HepG2 (cell line): Measurements from ENCODE around the gene DDO. TPM values are rescaled to one million over a fixed set of nuclear protein-coding genes. Genes with fewer than 3 reads are reported as not detected.

ENCODE experiments used
- ATAC-seq: fragments of 200-7000 bp; cut with Tn5 transposase; 3 replicates; pipeline ENCODE4 v1.9.1; 2020; ENCODE audit warnings: mild to moderate bottlenecking, moderate library complexity
- BruUV-seq: library from RNA; stranded (reverse); fragments of 400-500 nt; replicated peaks from 2 replicates; lab custom pipeline; 2021; lab: Mats Ljungman, UMichigan
- CTCF ChIA-PET: fragments of 300-600 bp; formaldehyde crosslinking; extraction: SDS; loops from one replicate; lab custom pipeline; 2021; ENCODE audit warnings: low total read pairs, inconsistent platforms, low intra/inter-chr PET ratio; lab: Yijun Ruan, JAX
- POLR2A ChIA-PET: fragments of 350-600 bp; sonication (Branson Sonifier 250); formaldehyde crosslinking; loops from one replicate; lab custom pipeline; 2020; ENCODE audit warnings: antibody characterized with exemption, inconsistent platforms; lab: Yijun Ruan, JAX
- DNase-seq: peaks from one replicate; pipeline ENCODE4 v3.0.0-alpha.2; 2015; ENCODE audit warnings: low spot score
- FAIRE-seq: peaks from 3 replicates; lab custom pipeline; 2011; peaks lifted over from hg19 to GRCh38; lab: Jason Lieb, UNC
- H2AFZ ChIP-seq: one replicate; pipeline ENCODE4 v1.6.1; 2011; ENCODE audit warnings: low read length, inconsistent platforms
- H3K27ac ChIP-seq: fragments of 300-600 bp; 3 replicates; pipeline ENCODE4 v1.8.0; 2011; ENCODE audit warnings: mixed run types, mild to moderate bottlenecking, mixed read lengths, low read length, inconsistent platforms; ENCODE audit not compliant: insufficient read depth; ENCODE audit errors: extremely low read length
- H3K27me3 ChIP-seq, 2 experiments: fragments of 200-600 bp in 1 of 2; 2 replicates in 1 of 2; 3 replicates in 1 of 2; pipeline versions ENCODE4 v1.6.0 to v1.8.0; 2011; ENCODE audit warnings: low read length in 2 of 2, mild to moderate bottlenecking in 2 of 2, moderate library complexity in 2 of 2, inconsistent platforms in 1 of 2; ENCODE audit not compliant: insufficient read depth in 2 of 2, control insufficient read depth in 1 of 2
- H3K36me3 ChIP-seq, 2 experiments: fragments of 200-600 bp in 1 of 2; replicated peaks in 1 of 2; 2 replicates in 1 of 2; 3 replicates in 1 of 2; pipeline versions ENCODE4 v1.5.1 to v1.8.0; 2011; ENCODE audit warnings: low read length in 2 of 2, inconsistent platforms in 1 of 2; ENCODE audit not compliant: insufficient read depth in 2 of 2, control insufficient read depth in 1 of 2
- H3K4me1 ChIP-seq: 2 replicates; pipeline ENCODE4 v1.5.1; 2012; ENCODE audit warnings: low read length, inconsistent platforms; ENCODE audit not compliant: insufficient read depth
- H3K4me2 ChIP-seq: 2 replicates; pipeline ENCODE4 v1.6.0; 2011; ENCODE audit warnings: low read depth, low read length, inconsistent platforms
- H3K4me3 ChIP-seq, 3 experiments: fragments of 200-600 bp in 1 of 3; sonication (generic), shearing (Covaris generic) in 1 of 3; replicated peaks in 1 of 3; 2 replicates each; pipeline ENCODE4 v1.5.1; 2011 to 2016; ENCODE audit warnings: low read length in 3 of 3, inconsistent platforms in 2 of 3, low read depth in 2 of 3, mild to moderate bottlenecking in 2 of 3, control low read depth in 1 of 3, mixed read lengths in 1 of 3; ENCODE audit not compliant: insufficient read depth in 1 of 3
- H3K79me2 ChIP-seq: one replicate; pipeline ENCODE4 v1.6.1; 2011; ENCODE audit warnings: low read length, inconsistent platforms; ENCODE audit not compliant: insufficient read depth
- H3K9ac ChIP-seq: 2 replicates; pipeline ENCODE4 v1.6.0; 2011; ENCODE audit warnings: mild to moderate bottlenecking, low read depth, low read length, inconsistent platforms; ENCODE audit not compliant: insufficient read depth
- H3K9me3 ChIP-seq: 2 replicates; pipeline ENCODE4 v1.5.1; 2012; ENCODE audit warnings: mild to moderate bottlenecking, low read length
- H4K20me1 ChIP-seq: 2 replicates; pipeline ENCODE4 v1.6.0; 2011; ENCODE audit warnings: inconsistent platforms, mild to moderate bottlenecking, low read length, moderate library complexity; ENCODE audit not compliant: insufficient read depth
- GLI4 ChIP-seq: sonication (generic); formaldehyde crosslinking; IDR thresholded peaks from 2 replicates; pipeline ENCODE4 v1.5.1; 2020; ENCODE audit warnings: missing genetic modification reagents, mild to moderate bottlenecking, moderate library complexity, borderline replicate concordance
- GPBP1L1 ChIP-seq: sonication (generic); formaldehyde crosslinking; IDR thresholded peaks from 2 replicates; pipeline ENCODE4 v1.5.0; 2020; ENCODE audit warnings: mild to moderate bottlenecking, missing genetic modification reagents
- HNF4A ChIP-seq: sonication (generic); formaldehyde crosslinking; IDR thresholded peaks from 2 replicates; pipeline ENCODE4 v1.4.0; 2020; ENCODE audit warnings: missing genetic modification reagents
- IKZF4 ChIP-seq: sonication (generic); formaldehyde crosslinking; IDR thresholded peaks from 2 replicates; pipeline ENCODE4 v1.5.1; 2020; ENCODE audit warnings: borderline replicate concordance, mild to moderate bottlenecking, low read depth, missing genetic modification reagents; ENCODE audit errors: not compliant biosample characterization
- IRX3 ChIP-seq: sonication (generic); formaldehyde crosslinking; IDR thresholded peaks from 2 replicates; pipeline ENCODE4 v1.8.1; 2023; ENCODE audit warnings: mild to moderate bottlenecking, low read depth, missing genetic modification reagents, borderline replicate concordance
- KLF13 ChIP-seq: sonication (generic); formaldehyde crosslinking; IDR thresholded peaks from 2 replicates; pipeline ENCODE4 v1.4.0; 2020; ENCODE audit warnings: mild to moderate bottlenecking, missing genetic modification reagents
- MTA3 ChIP-seq: sonication (generic); formaldehyde crosslinking; IDR thresholded peaks from 2 replicates; pipeline ENCODE4 v1.4.0; 2020; ENCODE audit warnings: missing genetic modification reagents
- NFIB ChIP-seq: sonication (generic); formaldehyde crosslinking; IDR thresholded peaks from 2 replicates; pipeline ENCODE4 v1.9.0; 2021; ENCODE audit warnings: missing genetic modification reagents, mild to moderate bottlenecking, borderline replicate concordance
- PHF21A ChIP-seq: sonication (generic); formaldehyde crosslinking; IDR thresholded peaks from 2 replicates; pipeline ENCODE4 v1.5.0; 2020; ENCODE audit warnings: mild to moderate bottlenecking, missing genetic modification reagents
- SKI ChIP-seq: fragments of 450-650 bp; IDR thresholded peaks from one replicate; pipeline ENCODE4 v1.6.1; 2018; ENCODE audit warnings: mild to moderate bottlenecking; ENCODE audit not compliant: partially characterized antibody
- USF2 ChIP-seq, 2 experiments: sonication (generic) in 1 of 2; formaldehyde crosslinking in 1 of 2; IDR thresholded peaks; 2 replicates each; pipeline versions ENCODE4 v1.5.1 to v1.6.1; 2011 to 2020; ENCODE audit warnings: borderline replicate concordance in 1 of 2, low read depth in 1 of 2, low read length in 1 of 2, mild to moderate bottlenecking in 1 of 2, missing genetic modification reagents in 1 of 2, moderate library complexity in 1 of 2
- ZNF207 ChIP-seq: fragments of 450-650 bp; IDR thresholded peaks from 2 replicates; pipeline ENCODE4 v1.6.1; 2016; ENCODE audit warnings: antibody characterized with exemption, borderline replicate concordance
- ZNF30 ChIP-seq: sonication (generic); formaldehyde crosslinking; IDR thresholded peaks from 2 replicates; pipeline ENCODE4 v1.5.0; 2020; ENCODE audit warnings: mild to moderate bottlenecking, missing genetic modification reagents
- ZNF614 ChIP-seq: IDR thresholded peaks from 2 replicates; pipeline ENCODE4 v1.6.1; 2018; ENCODE audit warnings: missing biosample characterization, missing genetic modification reagents, inconsistent platforms, borderline replicate concordance
- ZNF713 ChIP-seq: sonication (generic); formaldehyde crosslinking; IDR thresholded peaks from 2 replicates; pipeline ENCODE4 v1.4.0; 2020; ENCODE audit warnings: mild to moderate bottlenecking, missing genetic modification reagents
- ZNF737 ChIP-seq: sonication (generic); formaldehyde crosslinking; IDR thresholded peaks from 2 replicates; pipeline ENCODE4 v1.5.0; 2020; ENCODE audit warnings: missing genetic modification reagents, mild to moderate bottlenecking, borderline replicate concordance
- ZUFSP ChIP-seq: sonication (generic); formaldehyde crosslinking; IDR thresholded peaks from 2 replicates; pipeline ENCODE4 v1.9.0; 2021; ENCODE audit warnings: missing genetic modification reagents, mild to moderate bottlenecking, borderline replicate concordance
- WGBS: methylation state at CpG from one replicate; pipeline ENCODE4 v1.1.6; 2017; ENCODE audit warnings: low lambda C conversion rate; 5-methylcytosine and 5-hydroxymethylcytosine counted together
- in situ Hi-C: cut with HindIII; loops from 2 replicates; pipeline ENCODE4 v1.10.0; 2017; ENCODE audit warnings: low pct_unique_long_range_greater_than_20kb; ENCODE audit not compliant: extremely low pct_ligation_motif_present
- intact Hi-C: fragments of 100-400 bp; cut with micrococcal nuclease; formaldehyde crosslinking; loops from one replicate; pipeline ENCODE4 v1.10.0; 2022; ENCODE audit not compliant: unreplicated experiment
- polyA plus RNA-seq, 8 experiments: library from polyadenylated mRNA; depleted of rRNA in 3 of 8; stranded (reverse) in 7 of 8; unstranded in 1 of 8; fragments of >200 nt; fragmentation: Illumina TruSeq in 4 of 8; extraction: Trizol in 4 of 8; gene quantifications; 2 replicates each; pipeline versions ENCODE4 v1.2.1 to v1.2.3, GENCODE V29; 2011 to 2016; ENCODE audit warnings: low read depth in 4 of 8, missing spikeins in 1 of 8, mixed read lengths in 1 of 8; ENCODE audit not compliant: insufficient read depth in 1 of 8
- total RNA-seq, 5 experiments: library from RNA; depleted of rRNA; stranded (reverse); fragments of >200 nt; fragmentation: Illumina TruSeq; extraction: Trizol; gene quantifications; 2 replicates each; pipeline ENCODE4 v1.2.3, GENCODE V29; 2016; ENCODE audit warnings: low read depth in 1 of 5

The DDO gene
- total and polyA plus RNA-seq, 2 of the 13 experiments (the other 11 are each of a cell fraction or from before 2014, with no cell fraction given), result 6.1 to 10.3 TPM

GRCh38 chr6:110399219-110400071 is 15.9 kb downstream of the DDO start:
- no peak for FAIRE-seq
- ChIA-PET CTCF (no interaction called here), POLR2A (no interaction called here)
- no peaks in the 10 kb centered on the region for H4K20me1 ChIP-seq
- no peak for DNase-seq
- H2AFZ ChIP-seq, result no peak overlapping the region
- no TSS peak for BruUV-seq
- intact Hi-C loops, result loop anchor here (10.0 kb wide), 1 partner anchor 1185 kb away; no protein-coding TSS in a partner anchor
- ATAC-seq, result no peak
- no peaks in the 10 kb centered on the region for H3K9me3 ChIP-seq
- no peak overlapping the region for H3K4me2 ChIP-seq
- H3K4me3 ChIP-seq, result no peak overlapping the region
- peaks cover 1 to 2% of the 10 kb centered on the region in 2 experiments; a peak in 1 of 5 replicates for H3K36me3 ChIP-seq
- WGBS, result 91% methylated on average over 28 of the region's 43 CpGs
- H3K9ac ChIP-seq, result no peak overlapping the region
- no peaks in the 10 kb centered on the region for H3K4me1 ChIP-seq
- H3K27ac ChIP-seq, result no peak overlapping the region
- no peaks in the 10 kb centered on the region for H3K79me2 ChIP-seq
- H3K27me3 ChIP-seq, result no peaks in the 10 kb centered on the region
- in situ Hi-C loops, result loop anchor here (10.0 to 25.0 kb wide), 4 partner anchors 225 to 862 kb away; partner anchors contain the start of gene WASF1
- TF ChIP-seq HNF4A (CRISPR knock-in tag) (no peak), IKZF4 (CRISPR knock-in tag) (no peak), PHF21A (CRISPR knock-in tag) (no peak), ZNF207 (no peak), ZNF713 (no peak), MTA3 (CRISPR knock-in tag) (no peak), NFIB (CRISPR knock-in tag) (no peak), KLF13 (CRISPR knock-in tag) (no peak), ZNF737 (CRISPR knock-in tag) (no peak), ZUFSP (CRISPR knock-in tag) (no peak), USF2 (IDR thresholded peaks at IDR 0.05; ENCODE audit: low read depth, low read length) (no peak), USF2 (CRISPR knock-in tag; IDR thresholded peaks at IDR 0.05; ENCODE audit: borderline replicate concordance) (no peak), GPBP1L1 (CRISPR knock-in tag) (no peak), SKI (no peak), ZNF614 (CRISPR knock-in tag) (no peak), GLI4 (CRISPR knock-in tag) (no peak), ZNF30 (CRISPR knock-in tag) (no peak), IRX3 (CRISPR knock-in tag) (no peak)
